Right forelimb (tissue), 1 donor: ENCODE results near the gene COL4A2.

Source experiments
- DNase-seq: peaks from one replicate; pipeline ENCODE4 v3.0.0-alpha.2; 2018

COL4A2 gene

DNA sequence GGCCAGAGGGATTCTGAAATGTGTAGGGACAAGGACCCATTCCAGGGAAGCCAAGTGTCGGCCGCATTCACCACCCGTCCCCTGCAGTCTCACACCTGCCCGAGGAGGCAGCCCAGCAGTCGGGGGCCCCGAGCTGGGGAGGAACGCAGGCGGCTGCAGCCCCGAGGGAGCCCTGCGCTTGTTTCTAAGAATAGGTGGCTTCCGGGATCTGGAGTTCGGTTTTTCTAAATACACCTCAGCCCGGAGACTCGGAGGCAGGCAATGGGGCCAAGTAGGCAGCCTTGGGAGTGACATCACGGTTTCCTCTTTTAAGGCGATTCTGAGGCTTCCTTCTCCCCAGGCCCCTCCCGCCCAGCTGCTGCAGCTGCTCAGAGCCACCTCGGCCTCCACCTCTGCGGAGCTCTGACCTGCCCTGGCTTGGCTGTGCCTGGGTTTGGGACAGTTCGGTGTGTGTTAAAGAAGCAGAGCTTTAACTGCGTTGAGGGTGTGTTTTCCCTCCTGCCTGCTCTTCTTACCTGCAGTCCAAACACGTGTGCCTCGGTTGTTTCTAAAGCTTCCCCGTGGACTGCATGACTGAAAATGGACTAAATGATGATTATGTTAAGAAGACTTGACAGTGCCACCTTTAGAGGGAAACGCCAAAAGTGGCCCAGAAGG, 80.5 kb downstream of the COL4A2 start:
- peak; percentile 85 for DNase-seq

DNA sequence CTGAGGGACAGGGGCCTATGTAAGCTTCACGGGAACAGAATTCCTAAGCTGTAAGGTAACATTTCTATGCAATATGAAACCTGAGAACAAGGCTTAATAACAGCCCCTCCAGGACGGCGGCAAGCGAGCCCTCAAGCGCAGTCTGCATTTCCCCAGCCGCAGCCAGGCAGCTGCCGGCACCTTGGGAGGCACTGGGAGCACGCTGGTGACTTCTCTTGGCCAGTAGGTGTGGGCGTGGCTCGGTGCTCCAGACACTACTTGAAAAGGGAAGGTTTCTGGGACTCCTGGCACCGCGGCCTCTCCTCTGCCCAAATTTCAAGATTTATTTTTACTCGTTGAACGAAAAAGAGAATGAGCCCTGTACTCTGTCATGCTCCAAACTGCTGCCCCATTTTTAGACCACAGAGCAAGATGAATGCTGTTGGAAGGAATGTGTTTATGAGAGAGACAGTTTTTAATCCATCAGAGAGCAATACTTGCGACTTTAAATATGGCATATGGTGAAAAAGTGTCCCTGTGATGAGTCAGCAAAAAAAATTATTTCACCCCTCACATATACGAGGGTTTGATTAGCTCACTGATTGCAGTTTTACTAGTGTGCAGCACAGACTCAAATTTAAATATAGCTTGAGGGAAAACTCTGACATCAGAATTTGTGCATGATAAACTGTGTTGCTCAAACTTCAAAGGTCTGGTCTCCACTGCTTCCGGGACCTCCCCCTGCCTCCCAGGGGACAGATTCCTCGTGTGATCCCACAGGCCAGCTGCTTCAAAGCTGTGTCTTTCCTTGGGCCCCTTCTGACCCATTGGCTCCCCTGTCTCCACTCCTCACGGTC, 81.2 kb downstream of the COL4A2 start:
- DNase-seq, result peak; percentile 52

DNA sequence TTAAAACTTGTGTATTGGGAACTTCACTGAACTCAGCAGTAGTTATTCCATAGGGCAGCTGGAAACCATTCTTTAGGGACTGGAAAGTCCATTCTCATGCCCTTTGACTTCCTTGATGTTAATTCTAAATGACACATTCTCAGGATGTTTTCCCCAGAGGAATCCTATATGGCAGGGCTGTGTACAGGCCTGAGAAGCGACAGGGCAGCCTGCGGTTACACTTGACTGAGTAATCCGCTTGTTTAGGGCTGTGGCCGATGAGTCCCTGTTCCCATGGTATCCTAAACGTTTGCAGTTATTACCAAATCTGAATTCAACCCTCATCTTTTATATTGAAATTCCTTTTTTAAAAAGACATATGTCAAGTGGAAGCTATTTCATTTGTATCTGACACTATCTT, 83.5 kb downstream of the COL4A2 start:
- DNase-seq, result no peak

DNA sequence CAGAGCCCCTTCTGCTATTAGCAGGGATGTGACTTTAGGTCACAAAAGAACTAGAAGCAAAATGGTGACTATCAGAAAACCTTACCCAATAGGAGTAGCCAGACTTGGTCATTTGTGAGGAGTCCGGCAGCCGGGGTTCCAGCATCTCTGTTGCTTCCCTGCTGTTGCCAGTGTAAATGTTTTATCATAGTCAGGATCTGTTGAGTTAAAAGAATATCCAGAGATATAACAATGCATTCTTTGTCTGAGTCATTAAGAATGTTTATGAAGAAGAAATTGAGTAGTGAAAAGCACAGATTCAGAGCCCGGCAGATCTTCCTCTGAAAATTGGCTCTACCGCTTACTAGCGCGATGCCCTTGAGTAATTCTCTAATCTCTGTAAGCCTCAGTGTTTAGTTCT, 84.2 kb downstream of the COL4A2 start:
- DNase-seq, result no peak

DNA sequence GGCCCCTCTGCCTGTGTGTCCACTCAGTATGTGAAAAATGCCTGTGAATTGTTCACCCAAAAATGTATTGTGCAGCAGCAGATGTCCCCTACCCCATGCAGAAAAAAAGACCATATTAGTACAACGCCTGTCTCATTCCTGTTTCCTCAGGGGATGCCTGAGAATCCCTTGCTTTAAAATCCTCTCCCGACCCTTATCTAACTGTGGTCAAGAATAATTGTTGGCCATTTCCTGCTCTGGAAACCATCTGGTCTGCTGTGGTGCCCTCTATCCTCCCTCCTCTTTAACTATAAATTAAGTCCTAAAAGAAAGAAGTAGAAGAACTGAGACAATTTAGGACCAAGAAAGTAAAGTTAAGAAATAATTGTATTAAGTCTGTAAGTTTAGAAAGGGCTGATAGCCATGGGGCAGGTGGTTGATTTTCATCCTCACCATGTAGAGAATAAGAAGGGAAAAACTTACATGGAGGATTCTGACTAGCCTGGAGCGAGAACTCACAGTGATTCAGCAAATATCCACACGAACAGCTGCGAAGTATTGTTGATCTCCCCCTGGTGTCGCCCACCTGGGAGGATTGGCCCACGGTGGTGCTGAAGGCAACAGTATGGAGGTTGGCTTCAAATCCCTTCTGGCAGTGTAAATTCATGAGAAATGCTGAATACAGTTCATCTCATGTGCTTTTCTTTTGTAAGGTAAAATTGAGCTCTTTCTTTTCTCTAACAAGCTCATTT, 85.6 kb downstream of the COL4A2 start:
- DNase-seq, result no peak

DNA sequence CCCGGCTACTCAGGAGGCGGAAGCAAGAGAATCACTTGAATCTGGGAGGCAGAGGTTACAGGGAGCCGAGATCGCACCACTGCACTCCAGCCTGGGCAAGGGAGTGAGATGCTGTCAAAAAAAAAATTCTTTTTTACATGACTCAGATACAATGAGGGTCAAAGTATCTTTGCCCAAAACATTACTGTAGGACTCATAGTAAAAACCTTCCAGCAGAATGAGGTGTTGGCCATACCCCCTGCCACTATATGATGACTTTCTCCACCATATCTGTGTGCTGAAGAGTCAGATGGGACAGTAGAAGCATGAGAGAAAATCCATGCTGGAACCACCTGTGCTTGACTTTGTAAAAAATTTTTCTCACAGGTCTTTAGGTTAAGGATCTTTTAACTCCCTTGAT, 86.7 kb downstream of the COL4A2 start:
- no peak for DNase-seq

DNA sequence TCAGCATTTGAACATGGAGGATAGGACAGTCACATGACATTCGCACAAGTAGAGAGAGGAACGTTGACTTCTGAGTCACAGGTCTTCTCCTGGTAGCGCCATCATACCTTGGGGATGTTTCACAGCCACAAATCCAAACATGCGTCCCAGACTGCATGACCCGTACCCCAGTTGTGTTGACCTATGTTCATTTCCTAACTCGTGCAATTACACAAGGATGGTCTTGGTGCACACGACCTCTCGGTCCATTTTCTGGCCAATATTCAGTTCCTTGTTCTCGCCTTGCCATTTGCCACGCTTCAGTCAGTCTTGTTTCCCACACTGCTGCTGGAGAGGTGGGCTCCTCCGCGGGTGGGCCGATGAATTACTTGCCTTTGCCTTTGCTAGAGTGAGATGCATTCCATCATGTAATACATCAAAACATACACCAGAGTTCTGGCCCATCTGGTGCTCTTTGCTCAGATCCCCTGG, 87.3 kb downstream of the COL4A2 start:
- DNase-seq, result no peak

DNA sequence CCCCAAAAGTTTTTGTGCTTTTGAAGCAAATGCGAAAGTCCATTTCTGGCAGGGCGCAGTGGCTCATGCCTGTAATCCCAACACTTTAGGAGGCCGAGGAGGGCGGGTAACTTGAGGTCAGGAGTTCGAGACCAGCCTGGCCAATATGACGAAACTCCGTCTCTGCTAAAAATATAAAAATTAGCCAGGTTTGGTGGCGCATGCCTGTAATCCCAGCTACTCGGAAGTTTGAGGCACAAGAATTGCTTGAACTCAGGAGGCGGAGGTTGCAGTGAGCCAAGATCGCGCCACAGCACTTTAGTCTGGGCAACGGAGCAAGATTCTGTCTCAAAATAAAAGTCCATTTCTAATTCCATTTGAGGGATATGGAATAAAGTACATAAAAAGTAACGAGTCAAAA, 88.5 kb downstream of the COL4A2 start:
- DNase-seq, result peak; percentile 30

DNA sequence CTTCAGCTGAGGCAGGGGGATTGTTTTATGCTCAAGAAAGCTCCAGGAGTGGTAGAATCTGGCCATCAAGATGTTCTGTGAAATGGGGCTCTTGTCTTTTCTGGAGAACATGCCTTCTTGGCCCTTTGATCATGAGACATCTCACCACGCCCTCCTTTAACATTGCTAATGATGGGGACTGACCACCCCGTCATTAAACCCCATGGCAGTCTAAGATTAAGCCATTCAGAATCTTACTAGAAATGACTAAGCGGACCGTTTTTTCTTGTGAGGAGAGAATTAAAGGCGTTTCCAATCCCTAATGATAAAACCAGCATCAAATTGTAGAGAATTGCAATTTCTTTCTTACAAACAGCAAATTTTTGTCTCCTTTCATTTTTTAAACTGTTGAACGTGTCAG, 89.4 kb downstream of the COL4A2 start:
- peak; percentile 11 for DNase-seq

DNA sequence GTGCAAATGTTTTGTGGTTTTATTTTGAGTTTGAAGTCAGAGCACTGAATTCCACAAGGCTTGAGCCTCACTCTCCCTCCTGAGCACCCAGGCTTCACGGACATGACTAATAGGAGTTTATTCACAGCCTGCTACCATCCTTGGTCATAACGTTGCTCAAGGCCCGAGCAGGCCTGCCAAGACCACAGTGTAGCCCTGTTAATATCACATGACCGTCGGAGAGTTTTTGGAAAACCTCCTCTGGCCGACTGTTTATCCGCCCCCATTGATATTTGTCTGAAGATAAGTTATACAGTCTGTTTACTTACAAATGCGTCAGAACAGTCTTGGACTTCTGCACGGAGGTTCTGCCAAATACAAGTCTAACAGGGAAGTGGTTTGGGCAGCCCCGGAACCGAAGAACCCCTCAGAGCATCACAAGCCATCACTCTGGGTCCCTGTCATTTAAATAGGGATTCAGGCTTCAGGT, 89.9 kb downstream of the COL4A2 start:
- DNase-seq, result peak; percentile 66

DNA sequence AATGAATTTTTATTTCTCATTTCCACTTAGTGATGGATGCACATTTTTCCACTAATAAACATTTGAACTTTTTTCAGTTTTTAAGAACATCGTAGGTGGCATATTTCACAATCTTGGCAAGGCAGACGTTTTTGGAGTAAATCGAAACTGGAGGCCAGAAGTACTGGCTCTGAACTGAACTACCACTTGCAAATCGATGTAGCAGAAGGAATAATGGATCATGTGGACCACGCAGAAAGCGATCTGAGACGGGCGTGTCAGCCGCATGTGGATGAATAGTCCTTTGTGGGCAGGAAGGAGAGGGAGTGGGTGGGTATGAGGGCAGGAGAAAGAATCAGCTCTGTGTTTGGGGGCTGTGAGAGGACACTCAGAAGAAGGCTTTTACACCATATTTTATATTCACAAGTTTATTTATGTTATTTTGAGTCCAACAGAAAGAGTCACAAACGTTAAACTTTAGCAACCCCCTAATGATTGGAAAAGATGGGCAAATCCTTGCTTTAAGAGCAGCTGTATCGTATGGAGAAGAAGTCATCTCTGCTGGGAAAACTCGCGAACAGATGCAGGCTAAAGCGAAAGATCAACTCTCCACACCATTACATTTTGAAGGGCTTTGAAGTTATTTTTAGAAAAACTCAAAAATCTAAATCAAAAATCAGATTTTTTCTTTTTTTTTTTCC, 90.5 kb downstream of the COL4A2 start:
- peak; percentile 63 for DNase-seq

DNA sequence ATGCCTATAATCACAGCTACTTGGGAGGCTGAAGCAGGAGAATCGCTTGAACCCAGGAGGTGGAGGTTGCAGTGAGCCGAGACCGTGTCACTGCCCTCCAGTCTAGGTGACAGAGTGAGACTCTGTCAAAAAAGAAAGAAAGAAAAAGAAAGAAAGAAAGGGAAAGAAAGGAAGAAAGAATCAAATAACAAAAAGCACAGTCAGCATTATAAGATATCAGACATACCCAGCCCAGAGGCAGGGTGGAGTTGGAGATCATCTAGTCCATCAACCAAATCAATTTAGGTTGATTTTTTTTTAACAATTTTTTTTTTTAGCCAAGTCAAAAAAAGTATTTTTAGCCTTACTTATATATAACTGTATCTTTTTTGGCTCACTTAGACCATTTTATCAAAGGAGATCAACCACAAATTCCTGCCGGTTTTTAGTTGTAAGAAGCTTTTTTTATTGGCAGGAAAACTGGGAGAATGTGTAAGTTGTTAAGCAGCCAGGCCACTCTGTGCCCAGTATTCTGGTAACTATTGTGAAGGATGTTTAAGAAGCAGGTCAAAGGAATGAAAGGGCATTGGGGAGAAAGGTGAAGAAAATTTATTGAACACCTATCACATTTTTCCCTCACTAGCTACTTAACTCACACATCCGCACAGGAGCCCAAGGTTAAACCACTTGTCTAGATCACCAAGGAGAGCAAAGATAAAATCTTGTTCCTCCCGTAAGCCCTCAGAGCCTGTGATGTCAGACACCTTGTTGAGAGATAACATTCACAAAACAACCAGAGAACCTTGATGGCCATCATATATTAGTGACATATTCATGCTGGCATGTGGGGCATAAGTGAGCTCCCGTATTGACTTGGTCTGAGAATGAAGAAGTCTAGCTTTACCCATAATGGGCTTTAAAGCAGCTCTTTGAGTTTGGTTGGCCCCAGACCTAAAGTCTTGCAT, 91.8 kb downstream of the COL4A2 start:
- DNase-seq, result peak; percentile 40

DNA sequence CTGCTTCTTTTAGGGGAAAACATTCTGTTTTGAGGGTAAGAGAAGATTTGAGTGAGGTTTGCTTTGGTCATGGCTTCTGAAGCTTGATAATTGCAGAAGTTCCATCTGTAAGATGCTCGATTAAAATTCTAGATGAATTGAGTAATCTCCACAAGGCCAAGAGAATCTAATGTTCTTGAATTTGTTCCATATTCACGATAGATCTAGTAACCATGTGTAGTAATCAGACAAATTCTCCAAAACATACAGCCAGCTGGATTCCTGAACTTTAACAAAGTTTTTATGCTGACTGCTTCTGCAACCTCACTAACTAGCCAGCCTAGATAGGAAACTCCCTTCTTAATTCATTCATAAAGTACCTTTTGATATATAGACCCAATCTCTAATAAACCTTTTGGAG, 92.7 kb downstream of the COL4A2 start:
- DNase-seq, result no peak

DNA sequence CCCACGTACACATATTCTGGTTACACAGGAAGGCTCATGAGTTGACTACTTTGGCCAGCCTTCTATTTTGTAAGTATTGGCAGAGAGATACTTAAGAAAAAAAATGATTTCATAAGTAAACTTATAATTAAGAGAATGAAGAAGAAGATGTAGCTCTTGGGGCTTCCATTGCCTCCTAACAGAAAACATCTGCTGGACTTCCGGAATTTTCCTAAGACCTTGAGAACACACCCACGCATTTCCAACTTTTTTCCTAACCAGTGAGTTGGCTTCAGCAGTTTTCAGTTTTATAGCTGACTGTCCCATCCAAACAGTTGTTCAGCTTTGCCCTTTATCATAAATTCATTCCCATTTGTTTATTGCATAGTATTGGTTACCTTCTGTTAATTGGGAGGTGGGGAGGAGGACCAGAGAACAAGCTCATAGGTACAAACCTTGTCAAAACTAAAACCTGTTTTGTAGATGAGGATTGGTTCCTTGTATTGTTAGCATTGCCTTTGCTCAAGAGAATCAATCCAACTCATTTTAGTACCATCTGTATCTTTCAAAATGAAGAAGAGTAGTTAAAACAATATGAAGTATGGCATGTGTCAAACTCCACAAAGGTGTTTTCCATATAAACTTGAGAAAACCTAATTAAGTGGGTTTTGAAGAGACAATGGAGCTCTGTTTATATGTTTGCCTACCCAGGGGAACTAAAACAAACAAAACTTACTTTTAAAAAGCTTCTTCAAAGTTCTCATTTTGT, 93.9 kb downstream of the COL4A2 start:
- peak; percentile 42 for DNase-seq

DNA sequence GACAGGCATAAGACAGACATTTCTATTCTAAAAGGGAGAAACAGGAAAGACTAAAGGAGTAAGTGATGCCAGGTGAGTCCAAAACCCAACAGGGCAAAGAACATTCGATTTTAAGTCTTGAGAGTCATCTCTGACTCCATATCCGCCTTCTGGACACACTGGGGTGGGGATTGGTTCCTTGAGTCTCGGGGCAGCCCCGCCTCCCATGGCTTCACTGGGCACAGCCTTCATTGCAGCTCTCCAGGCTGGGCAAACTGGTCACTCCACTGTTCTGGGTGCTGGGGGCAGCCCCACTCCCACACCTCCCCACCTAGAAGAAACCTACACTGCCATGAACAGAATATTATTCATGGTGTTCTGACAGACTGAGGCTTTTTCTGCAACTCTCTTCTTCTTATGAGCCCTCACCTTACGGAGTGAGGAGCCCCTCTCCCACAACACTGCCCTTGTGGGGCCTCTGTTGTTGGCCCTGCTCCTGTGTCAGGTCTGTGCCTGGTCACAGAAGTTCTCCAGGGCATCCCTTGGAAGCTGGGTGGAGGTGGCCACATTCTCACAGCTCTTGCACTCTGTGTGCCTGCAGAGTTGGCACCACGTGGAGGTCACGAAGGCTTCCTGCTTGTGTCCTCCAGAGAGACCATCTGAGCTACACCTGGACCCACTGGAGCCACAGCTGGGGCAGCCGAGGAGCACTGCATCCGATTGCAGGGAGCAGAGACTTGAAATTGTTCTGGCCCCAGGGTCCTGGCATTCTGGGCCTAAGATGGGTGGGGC, 95.4 kb downstream of the COL4A2 start:
- DNase-seq, result peak; percentile 35

DNA sequence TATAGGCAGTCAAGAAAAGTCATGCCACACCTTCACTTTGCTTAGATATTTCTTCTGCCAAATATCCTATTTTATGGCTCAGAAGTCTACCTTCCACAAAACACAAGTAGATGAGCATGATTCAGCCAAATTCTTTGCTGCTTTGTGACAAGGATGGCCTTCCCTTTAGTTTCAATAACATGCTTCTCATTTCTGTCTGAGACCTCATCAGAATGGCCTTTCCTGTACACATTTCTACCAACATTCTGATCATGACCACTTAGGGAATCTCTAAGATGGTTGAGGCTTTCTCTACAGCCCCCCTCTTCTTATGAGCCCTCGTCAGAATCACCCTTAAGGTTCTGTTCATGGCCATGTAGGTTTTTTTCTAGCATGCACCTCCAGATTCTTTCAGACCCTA, 96.2 kb downstream of the COL4A2 start:
- no peak for DNase-seq

DNA sequence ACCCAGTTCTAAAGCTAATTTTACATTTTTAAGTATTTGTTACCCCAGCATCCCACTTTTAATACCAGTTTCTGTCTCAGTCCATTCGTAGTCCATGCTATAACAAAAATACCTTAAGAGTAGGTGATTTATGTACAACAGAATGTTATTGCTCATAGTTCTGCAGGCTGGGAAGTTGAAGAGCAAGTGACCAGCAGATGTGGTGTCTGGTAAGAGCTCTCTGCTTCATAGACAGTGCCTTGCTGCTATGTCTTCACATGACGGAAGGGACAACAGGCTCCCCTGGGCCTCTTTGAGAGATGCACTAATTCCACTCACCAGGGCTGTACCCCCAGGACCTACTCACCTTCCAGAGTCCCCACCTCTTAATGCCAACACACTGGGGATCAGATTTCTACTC, 96.6 kb downstream of the COL4A2 start:
- DNase-seq, result peak; percentile 20

DNA sequence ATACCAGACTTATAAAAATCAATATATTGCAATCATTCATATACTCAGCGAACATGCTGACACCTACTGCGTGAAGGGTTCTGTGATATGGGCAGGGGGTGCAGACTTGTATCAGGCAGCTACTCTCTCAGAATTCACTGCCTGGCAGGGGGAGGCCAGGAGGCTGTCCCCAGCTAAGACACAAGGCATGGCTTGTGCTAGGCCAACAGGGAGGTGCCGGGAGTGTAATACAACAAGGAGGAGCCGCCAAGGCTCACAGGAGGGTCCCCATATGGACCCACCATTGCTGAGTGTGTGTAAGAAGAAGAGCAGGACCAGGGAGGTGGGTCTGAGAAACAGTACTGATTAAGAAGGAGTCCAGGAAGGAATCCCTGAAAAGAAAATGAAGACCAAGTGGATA, 97.2 kb downstream of the COL4A2 start:
- no peak for DNase-seq

DNA sequence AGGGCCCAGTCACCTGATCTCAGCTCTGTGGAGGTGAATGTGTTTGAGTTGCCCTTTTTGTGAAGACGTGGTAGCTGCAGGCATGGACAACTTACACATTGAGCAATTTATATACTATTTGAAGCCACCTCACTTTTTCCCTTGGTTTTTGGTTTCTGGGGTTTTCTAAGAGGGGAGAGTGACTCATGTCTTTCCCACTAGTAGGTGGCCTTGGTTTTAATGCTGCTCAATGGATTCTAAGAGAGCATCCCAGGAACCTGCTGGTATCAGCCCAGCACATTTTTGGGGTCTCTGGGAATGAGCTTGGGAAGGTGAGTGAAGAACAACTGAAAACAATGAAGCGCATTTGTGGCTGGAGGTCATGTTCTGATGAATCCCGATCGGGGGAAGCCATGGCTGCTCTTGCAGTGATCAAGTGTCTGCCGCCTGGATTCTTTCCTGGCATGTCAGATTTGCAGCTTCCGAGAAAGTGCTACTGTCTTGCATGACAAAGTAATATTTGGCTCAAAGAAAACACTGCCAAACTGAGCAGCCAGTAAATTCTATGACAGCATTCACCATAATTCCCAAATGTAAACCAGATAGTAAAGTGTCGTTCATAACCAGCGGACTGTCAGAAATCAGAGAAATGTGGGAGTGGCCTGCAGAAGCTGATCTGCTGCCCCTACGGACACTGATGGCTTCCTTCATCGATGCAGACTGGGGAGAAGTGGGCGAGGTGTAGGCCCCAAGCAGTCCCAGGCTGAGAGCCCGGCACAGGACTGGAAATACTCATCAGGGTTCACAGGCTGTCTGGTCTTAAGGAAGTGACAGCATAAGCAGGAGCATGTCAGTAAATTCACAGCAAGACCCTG, 98.7 kb downstream of the COL4A2 start:
- peak; percentile 53 for DNase-seq
